ENCODE data around the gene IFTAP. TPM values are rescaled to one million over a fixed set of nuclear protein-coding genes. Genes with fewer than 3 reads are reported as not detected.

The IFTAP gene
- total RNA-seq, 1 experiment from 2014 or later = 47.4 TPM

- in situ Hi-C loops (cut with HindIII; ENCODE audit: low sequenced_read_pairs) = no loop called here
These were observed 101.3 kb downstream of the IFTAP start for GRCh38 chr11:36695571-36695970.

GRCh38 chr11:36696550-36696949 lies 102.2 kb downstream of the IFTAP start:
- in situ Hi-C loops (cut with HindIII; ENCODE audit: low sequenced_read_pairs) = no loop called here
- no peak for DNase-seq (ENCODE audit: low spot score)

More at GRCh38 chr11:36695571-36695970, 101.3 kb downstream of the IFTAP start:
- no peak for DNase-seq (ENCODE audit: low spot score)

DNA sequence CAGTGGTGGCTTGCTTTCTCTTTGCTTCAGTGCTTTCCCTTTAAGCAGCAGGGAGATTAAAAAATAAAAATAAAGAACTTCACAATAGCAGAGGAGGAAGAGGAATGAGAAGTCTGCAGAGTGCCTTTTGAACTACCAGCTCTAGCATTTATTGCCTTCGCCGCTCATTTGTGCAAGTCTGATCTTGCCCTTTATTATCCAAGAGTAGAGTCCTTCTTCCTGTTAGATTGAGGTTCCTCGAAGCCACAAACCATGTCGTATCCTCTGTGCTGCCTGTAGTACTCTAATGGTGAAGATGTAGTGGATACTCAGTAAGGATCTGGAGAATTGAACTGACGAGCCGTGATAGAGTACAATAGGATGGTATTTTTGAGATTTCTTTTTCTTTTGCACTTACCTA lies 105.0 kb downstream of the IFTAP start:
- DNase-seq (ENCODE audit: low spot score) = no peak
- in situ Hi-C loops (cut with HindIII; ENCODE audit: low sequenced_read_pairs) = no loop called here

DNA sequence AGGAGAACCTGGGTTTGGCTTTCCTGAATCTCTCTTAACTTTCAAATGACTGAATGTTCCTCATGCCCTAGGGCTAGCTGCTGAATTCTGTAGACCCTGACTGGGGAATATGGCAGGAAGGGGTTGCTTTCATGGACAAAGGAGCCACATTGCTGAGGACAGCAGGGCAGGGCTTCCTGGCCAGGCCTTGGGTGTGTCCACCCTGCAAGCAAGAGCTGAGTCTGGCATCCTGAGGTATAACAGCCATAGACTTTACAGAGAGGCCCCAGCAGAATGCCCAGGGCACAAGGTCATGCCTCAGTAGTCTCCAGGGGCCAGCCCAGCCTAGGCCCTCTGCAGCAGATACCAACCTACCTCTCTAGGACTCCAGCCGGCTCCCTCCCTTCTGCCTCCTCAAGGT lies 105.9 kb downstream of the IFTAP start:
- DNase-seq (ENCODE audit: low spot score) = no peak
- in situ Hi-C loops (cut with HindIII; ENCODE audit: low sequenced_read_pairs) = no loop called here

GRCh38 chr11:36702330-36703054 lies 108.2 kb downstream of the IFTAP start:
- peak; percentile 72 for DNase-seq (ENCODE audit: low spot score)
- in situ Hi-C loops (cut with HindIII; ENCODE audit: low sequenced_read_pairs) = no loop called here

GRCh38 chr11:36703055-36703404 lies 108.7 kb downstream of the IFTAP start:
- in situ Hi-C loops (cut with HindIII; ENCODE audit: low sequenced_read_pairs) = no loop called here
- no peak for DNase-seq (ENCODE audit: low spot score)

Other genes starting within 250 kb of the IFTAP start
- gene TRAF6, start 84.2 kb upstream of the IFTAP start, total RNA-seq (2014; rRNA removed; shearing (Covaris generic)) = 3.7 and 4.2 TPM in 2 replicates
- 0.25 TPM in 1 of 2 replicates, not detected in the other for gene RAG1, start 26.5 kb upstream of the IFTAP start, total RNA-seq (2014; rRNA removed; shearing (Covaris generic))
- gene RAG2, start 3.7 kb downstream of the IFTAP start, total RNA-seq (2014; rRNA removed; shearing (Covaris generic)) = not detected in 2 replicates

Measured in G401 (cell line).